A204.1 (cell line): Measurements from ENCODE around the gene MZT2B.
"Not testable (repeated sequence)": the region's sequence is repeated elsewhere in the genome, so short reads cannot be mapped to it uniquely, and the experiment has no call there.

Experiments used
- FAIRE-seq: peaks from 2 replicates; lab custom pipeline; 2012; peaks lifted over from hg19 to GRCh38; lab: Jason Lieb, UNC

The MZT2B gene

GRCh38 chr2:130219147-130219546 is 37.1 kb downstream of the MZT2B start:
- not testable (repeated sequence) for FAIRE-seq

- FAIRE-seq, result not testable (repeated sequence)
These were observed 38.4 kb downstream of the MZT2B start for GRCh38 chr2:130220505-130220904.

GRCh38 chr2:130222523-130222922 is 40.5 kb downstream of the MZT2B start:
- not testable (repeated sequence) for FAIRE-seq

GRCh38 chr2:130228005-130228404 is 45.9 kb downstream of the MZT2B start:
- not testable (repeated sequence) for FAIRE-seq

GRCh38 chr2:130228467-130229160 is 46.6 kb downstream of the MZT2B start:
- FAIRE-seq, result not testable (repeated sequence)

- FAIRE-seq, result not testable (repeated sequence)
These were observed 47.1 kb downstream of the MZT2B start for GRCh38 chr2:130229161-130229510.

GRCh38 chr2:130230376-130230775 is 48.3 kb downstream of the MZT2B start:
- not testable (repeated sequence) for FAIRE-seq

GRCh38 chr2:130230907-130231306 is 48.8 kb downstream of the MZT2B start:
- FAIRE-seq, result not testable (repeated sequence)

GRCh38 chr2:130231656-130232055 is 49.6 kb downstream of the MZT2B start:
- no peak for FAIRE-seq

GRCh38 chr2:130233066-130233465 is 51.0 kb downstream of the MZT2B start:
- not testable (repeated sequence) for FAIRE-seq

GRCh38 chr2:130239581-130239980 is 57.5 kb downstream of the MZT2B start:
- FAIRE-seq, result not testable (repeated sequence)
